Breast epithelium (tissue), 4 donors: ENCODE results near the gene DRGX. TPM values are rescaled to one million over a fixed set of nuclear protein-coding genes. Genes with fewer than 3 reads are reported as not detected.

Source experiments
- DNase-seq, 2 donors: peaks; one replicate each; pipeline ENCODE4 v3.0.0-alpha.2; 2019; ENCODE audit warnings: low spot score in 2 of 2
- H3K27ac ChIP-seq, 2 donors: fragments of 200-600 bp; sonication (generic) in 1 of 2; one replicate each; pipeline ENCODE4 v1.5.1; 2016 to 2019; ENCODE audit warnings: mild to moderate bottlenecking in 1 of 2
- H3K27me3 ChIP-seq, 2 donors: fragments of 200-600 bp; sonication (generic) in 1 of 2; one replicate each; pipeline versions ENCODE4 v1.5.1 to v1.6.0; 2017 to 2019; ENCODE audit warnings: control low read depth in 1 of 2, mild to moderate bottlenecking in 1 of 2
- H3K36me3 ChIP-seq: fragments of 200-600 bp; one replicate; pipeline ENCODE4 v1.5.1; 2019
- H3K4me1 ChIP-seq, 2 donors: fragments of 200-600 bp; sonication (generic); one replicate each; pipeline ENCODE4 v1.5.1; 2016 to 2019; ENCODE audit warnings: control low read depth in 1 of 2
- H3K4me3 ChIP-seq, 3 donors: fragments of 200-600 bp; sonication (generic); 1 replicate in 2 of 3; 2 replicates in 1 of 3; pipeline ENCODE4 v1.5.1; 2016 to 2019; ENCODE audit warnings: mild to moderate bottlenecking in 3 of 3, moderate library complexity in 2 of 3
- H3K9me3 ChIP-seq, 2 donors: fragments of 200-600 bp; sonication (generic) in 1 of 2; one replicate each; pipeline ENCODE4 v1.5.1; 2016 to 2019; ENCODE audit warnings: control low read depth in 1 of 2
- CTCF ChIP-seq, 3 donors: fragments of 450-650 bp; IDR thresholded peaks; one replicate each; pipeline ENCODE4 v1.5.1; 2016 to 2017; ENCODE audit warnings: antibody characterized with exemption in 3 of 3, mild to moderate bottlenecking in 3 of 3, moderate library complexity in 3 of 3
- POLR2A ChIP-seq: fragments of 450-650 bp; IDR thresholded peaks from one replicate; pipeline ENCODE4 v1.6.1; 2016; ENCODE audit warnings: antibody characterized with exemption, mild to moderate bottlenecking, moderate library complexity
- POLR2AphosphoS5 ChIP-seq, 3 donors: sonication (generic); formaldehyde crosslinking; IDR thresholded peaks; one replicate each; pipeline ENCODE4 v1.6.1; 2017; ENCODE audit warnings: antibody characterized with exemption in 3 of 3
- intact Hi-C: fragments of 100-400 bp; cut with DNase I; formaldehyde crosslinking; loops from one replicate; pipeline ENCODE4 v1.15.1; 2023; ENCODE audit warnings: low total_unique reads
- total RNA-seq, 3 donors: library from RNA; depleted of rRNA; stranded (reverse); fragments of >200 nt; gene quantifications; one replicate each; pipeline ENCODE4 v1.1.0, GENCODE V29; 2016

DRGX gene
- total RNA-seq, 3 donors from 2014 or later = not detected

GRCh38 chr10:49394933-49395740 is 752 bp downstream of the DRGX start:
- no peak for DNase-seq
- TF ChIP-seq CTCF (IDR thresholded peaks at IDR 0.05) (no peak), POLR2A (no peak), POLR2AphosphoS5 (IDR thresholded peaks at IDR 0.05) (no peak)
- intact Hi-C loops = loop anchor here (5.0 kb wide), 1 partner anchor 127 kb away; no protein-coding TSS in a partner anchor
- H3K27ac ChIP-seq = no peak overlapping the region
- peak overlapping the region in 1 of 3 donors; percentile 37 for H3K4me3 ChIP-seq
- no peaks in the 10 kb centered on the region for H3K36me3 ChIP-seq
- H3K9me3 ChIP-seq = no peaks in the 10 kb centered on the region
- peaks cover 10 to 84% of the 10 kb centered on the region in 2 donors for H3K27me3 ChIP-seq
- H3K4me1 ChIP-seq = no peaks in the 10 kb centered on the region

GRCh38 chr10:49393757-49394156 is 2.1 kb downstream of the DRGX start:
- Histone ChIP-seq H3K9me3 (no peaks in the 10 kb centered on the region), H3K27me3 (peaks cover 10 to 76% of the 10 kb centered on the region in 2 donors), H3K4me3 (no peak overlapping the region), H3K36me3 (no peaks in the 10 kb centered on the region), H3K27ac (no peak overlapping the region), H3K4me1 (no peaks in the 10 kb centered on the region)
- TF ChIP-seq POLR2AphosphoS5 (IDR thresholded peaks at IDR 0.05) = no peak
- no peak for TF ChIP-seq POLR2A
- no peak for TF ChIP-seq CTCF (IDR thresholded peaks at IDR 0.05)
- intact Hi-C loops = no loop called here
- DNase-seq = no peak

- peaks cover 10 to 71% of the 10 kb centered on the region in 2 donors for H3K27me3 ChIP-seq
- TF ChIP-seq CTCF (IDR thresholded peaks at IDR 0.05) (no peak), POLR2AphosphoS5 (IDR thresholded peaks at IDR 0.05) (no peak)
- no peaks in the 10 kb centered on the region for H3K9me3 ChIP-seq
- no peaks in the 10 kb centered on the region for H3K4me1 ChIP-seq
- H3K36me3 ChIP-seq = no peaks in the 10 kb centered on the region
- no peak overlapping the region for H3K4me3 ChIP-seq
- no peak for DNase-seq
- intact Hi-C loops = no loop called here
- H3K27ac ChIP-seq = no peak overlapping the region
Measured at GRCh38 chr10:49393301-49393700, 2.6 kb downstream of the DRGX start.

- intact Hi-C loops = no loop called here
- no peak overlapping the region for H3K27ac ChIP-seq
- peaks cover 0 to 49% of the 10 kb centered on the region in 2 donors for H3K27me3 ChIP-seq
- no peak overlapping the region for H3K4me3 ChIP-seq
- DNase-seq = no peak
- no peaks in the 10 kb centered on the region for H3K9me3 ChIP-seq
- no peak for TF ChIP-seq CTCF (IDR thresholded peaks at IDR 0.05)
- no peak for TF ChIP-seq POLR2AphosphoS5 (IDR thresholded peaks at IDR 0.05)
- no peak for TF ChIP-seq POLR2A
- H3K36me3 ChIP-seq = no peaks in the 10 kb centered on the region
- H3K4me1 ChIP-seq = no peaks in the 10 kb centered on the region
Measured at GRCh38 chr10:49389361-49389933, 6.4 kb downstream of the DRGX start.

GRCh38 chr10:49388161-49388560 is 7.7 kb downstream of the DRGX start:
- Histone ChIP-seq H3K4me1 (no peaks in the 10 kb centered on the region), H3K36me3 (no peaks in the 10 kb centered on the region), H3K4me3 (no peak overlapping the region), H3K27ac (no peak overlapping the region), H3K27me3 (peaks cover 0 to 37% of the 10 kb centered on the region in 2 donors), H3K9me3 (no peaks in the 10 kb centered on the region)
- intact Hi-C loops = no loop called here
- TF ChIP-seq POLR2AphosphoS5 (IDR thresholded peaks at IDR 0.05) = no peak
- TF ChIP-seq POLR2A = no peak
- TF ChIP-seq CTCF (IDR thresholded peaks at IDR 0.05) = no peak
- DNase-seq = no peak
